ENCODE measurements around the gene STUM.

GRCh38 chr1:226549094-226549936 is 751 bp downstream of the STUM start:
- TF ChIP-seq SRF (IDR thresholded peaks at IDR 0.05; ENCODE audit: low read depth in 2 of 2, low read length in 2 of 2) (no peak), SP1 (IDR thresholded peaks at IDR 0.05; ENCODE audit: low read depth, low read length) (no peak), RELA (IDR thresholded peaks at IDR 0.05; ENCODE audit: borderline replicate concordance, partially characterized antibody) (no peak), ZSCAN29 (IDR thresholded peaks at IDR 0.05) (no peak), NR2C2 (IDR thresholded peaks at IDR 0.05; ENCODE audit: borderline replicate concordance, control insufficient read depth, insufficient read length, low read depth) (no peak), CTCF (IDR thresholded peaks at IDR 0.05 in 2 of 3, conservative IDR thresholded peaks at IDR 0.05 in 1 of 3; ENCODE audit: control insufficient read depth in 2 of 3, extremely low read depth in 1 of 3, insufficient read depth in 1 of 3, low read depth in 3 of 3, low read length in 3 of 3) (no peak), ZNF217 (IDR thresholded peaks at IDR 0.05) (no peak), MXI1 (IDR thresholded peaks at IDR 0.05; ENCODE audit: low read depth, low read length) (no peak), KAT2A (conservative IDR thresholded peaks at IDR 0.05; ENCODE audit: control insufficient read depth, low read depth, low read length) (no peak), FOXK2 (IDR thresholded peaks at IDR 0.05) (no peak), ZNF24 (IDR thresholded peaks at IDR 0.05) (no peak), TCF7 (IDR thresholded peaks at IDR 0.05; ENCODE audit: borderline replicate concordance) (no peak)
